OCI-LY1 (cell line): ENCODE results near the gene C2orf68.

Experiments used
- EZH2 ChIP-seq: fragments of 200-600 bp; sonication (generic), shearing (Covaris generic); IDR thresholded peaks from 2 replicates; pipeline ENCODE4 v1.8.0; 2017; ENCODE audit warnings: borderline replicate concordance, mixed run types, mild to moderate bottlenecking, antibody characterized with exemption, low read length, moderate library complexity, mixed read lengths
- TF ChIP-seq, protein P1 (sequence below): fragments of 200-600 bp; sonication (generic), shearing (Covaris generic); IDR thresholded peaks from 2 replicates; pipeline ENCODE4 v1.5.1; 2017; ENCODE audit warnings: mild to moderate bottlenecking, antibody characterized with exemption, low read length, moderate library complexity, mixed read lengths

DNA sequence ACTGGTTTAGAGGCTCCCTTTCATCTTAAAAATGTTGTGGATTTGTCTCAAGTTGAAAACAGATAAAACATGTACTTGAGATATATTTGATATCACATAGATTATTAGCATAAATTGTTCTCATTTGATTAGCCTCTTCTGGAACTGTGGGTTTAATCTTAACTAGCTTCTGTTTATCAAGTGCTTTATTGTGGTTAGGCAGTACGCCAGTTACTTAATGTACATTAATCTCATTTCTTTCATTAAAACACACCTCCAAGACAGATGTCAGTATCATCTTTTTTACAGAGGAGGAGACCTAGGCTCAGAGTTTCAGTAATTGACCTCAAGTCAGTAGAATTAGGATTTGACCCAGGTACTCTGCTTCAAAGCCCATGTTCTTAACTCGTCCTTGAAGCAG lies 34.3 kb upstream of the C2orf68 start:
- TF ChIP-seq, protein P1, sequence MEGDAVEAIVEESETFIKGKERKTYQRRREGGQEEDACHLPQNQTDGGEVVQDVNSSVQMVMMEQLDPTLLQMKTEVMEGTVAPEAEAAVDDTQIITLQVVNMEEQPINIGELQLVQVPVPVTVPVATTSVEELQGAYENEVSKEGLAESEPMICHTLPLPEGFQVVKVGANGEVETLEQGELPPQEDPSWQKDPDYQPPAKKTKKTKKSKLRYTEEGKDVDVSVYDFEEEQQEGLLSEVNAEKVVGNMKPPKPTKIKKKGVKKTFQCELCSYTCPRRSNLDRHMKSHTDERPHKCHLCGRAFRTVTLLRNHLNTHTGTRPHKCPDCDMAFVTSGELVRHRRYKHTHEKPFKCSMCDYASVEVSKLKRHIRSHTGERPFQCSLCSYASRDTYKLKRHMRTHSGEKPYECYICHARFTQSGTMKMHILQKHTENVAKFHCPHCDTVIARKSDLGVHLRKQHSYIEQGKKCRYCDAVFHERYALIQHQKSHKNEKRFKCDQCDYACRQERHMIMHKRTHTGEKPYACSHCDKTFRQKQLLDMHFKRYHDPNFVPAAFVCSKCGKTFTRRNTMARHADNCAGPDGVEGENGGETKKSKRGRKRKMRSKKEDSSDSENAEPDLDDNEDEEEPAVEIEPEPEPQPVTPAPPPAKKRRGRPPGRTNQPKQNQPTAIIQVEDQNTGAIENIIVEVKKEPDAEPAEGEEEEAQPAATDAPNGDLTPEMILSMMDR = no peak
- TF ChIP-seq EZH2 = no peak
